HG03378 (cell line): ENCODE data around the gene EPB41L4A.
"Not testable (repeated sequence)": the region's sequence is repeated elsewhere in the genome, so short reads cannot be mapped to it uniquely, and the experiment has no call there.

Experiments
- ATAC-seq: cut with Tn5 transposase; IDR thresholded peaks from one replicate; pipeline ENCODE4 v1.9.1; 2021; ENCODE audit warnings: mild to moderate bottlenecking, moderate library complexity; ENCODE audit not compliant: unreplicated experiment

Gene EPB41L4A

DNA sequence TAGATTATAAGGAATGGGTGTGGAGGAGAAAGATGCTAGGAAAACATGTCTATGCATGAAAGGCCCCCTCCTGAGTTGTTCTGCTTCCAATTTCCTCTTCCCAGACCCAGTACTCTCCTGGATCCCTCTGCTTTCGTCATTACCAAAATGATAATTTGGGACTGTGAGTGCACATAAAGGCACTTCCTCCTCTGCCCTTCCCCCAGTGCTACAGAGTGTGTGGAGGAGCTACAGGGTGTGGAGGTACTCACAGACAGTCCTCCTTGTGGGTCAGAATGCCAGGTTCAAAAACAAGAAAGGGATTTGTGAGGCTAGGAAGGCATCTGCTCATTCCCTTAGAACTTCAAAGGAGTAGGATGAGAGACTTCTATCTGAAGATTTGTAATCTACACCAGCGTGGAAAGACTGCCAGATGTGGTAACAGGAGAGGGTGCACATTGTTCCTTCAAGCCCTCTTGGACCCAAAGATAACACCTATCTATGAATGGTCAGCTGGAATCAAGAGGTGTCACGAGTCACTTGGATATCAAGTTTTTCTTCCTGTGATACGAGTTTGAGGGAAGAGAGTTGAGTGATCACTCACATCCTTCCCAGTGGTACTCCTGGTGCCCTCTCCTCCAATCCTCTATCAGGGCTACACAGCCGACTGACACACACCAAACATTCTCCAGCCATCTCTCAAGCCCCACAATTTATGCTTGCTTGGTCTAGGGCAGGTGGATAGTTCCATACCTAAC, 201.1 kb downstream of the EPB41L4A start:
- ATAC-seq = no peak

DNA sequence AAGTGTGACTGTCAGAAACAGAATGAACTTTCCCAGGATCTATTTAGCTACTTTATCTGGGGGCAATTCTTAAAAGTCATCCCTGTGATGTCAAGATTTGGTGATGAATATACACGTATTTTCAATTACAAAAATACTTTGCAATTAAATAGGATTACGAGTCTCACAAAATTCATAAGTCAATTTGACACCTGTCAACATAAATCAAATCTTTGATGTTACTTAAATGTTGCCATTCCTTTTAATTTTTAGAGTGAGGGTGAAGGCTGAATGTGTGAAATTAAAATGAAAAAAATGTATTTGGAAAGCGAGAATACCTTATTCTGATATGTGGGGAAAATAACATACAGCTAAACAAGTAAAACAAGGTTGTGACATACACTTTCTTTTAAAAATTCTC, 202.9 kb downstream of the EPB41L4A start:
- no peak for ATAC-seq

DNA sequence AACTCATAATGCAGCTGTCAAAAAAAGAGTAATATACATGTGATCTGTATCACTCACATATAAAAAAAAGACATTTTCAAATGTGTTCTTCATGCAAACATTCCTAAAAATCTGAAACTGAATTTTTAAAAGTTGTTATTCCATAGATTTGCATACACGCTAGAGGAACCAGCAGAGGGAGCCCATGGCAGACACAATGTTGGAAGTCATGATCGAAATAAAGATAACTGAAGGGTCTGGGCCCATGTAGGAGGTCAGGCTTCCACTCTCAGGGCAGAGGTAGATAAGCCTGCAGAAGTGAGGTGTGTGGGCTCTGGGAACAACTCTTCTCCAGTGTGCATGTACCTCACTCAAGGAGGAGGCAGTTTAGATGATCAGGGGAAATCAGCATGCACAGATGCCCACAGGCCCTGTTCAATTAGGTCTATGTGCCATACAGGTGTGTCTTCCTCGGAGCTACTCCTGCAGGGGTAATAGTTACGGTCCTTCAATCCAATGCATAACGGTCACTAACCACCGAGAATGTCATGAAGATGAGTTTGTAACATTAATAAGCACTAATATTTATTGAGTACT, 208.6 kb downstream of the EPB41L4A start:
- no peak for ATAC-seq

DNA sequence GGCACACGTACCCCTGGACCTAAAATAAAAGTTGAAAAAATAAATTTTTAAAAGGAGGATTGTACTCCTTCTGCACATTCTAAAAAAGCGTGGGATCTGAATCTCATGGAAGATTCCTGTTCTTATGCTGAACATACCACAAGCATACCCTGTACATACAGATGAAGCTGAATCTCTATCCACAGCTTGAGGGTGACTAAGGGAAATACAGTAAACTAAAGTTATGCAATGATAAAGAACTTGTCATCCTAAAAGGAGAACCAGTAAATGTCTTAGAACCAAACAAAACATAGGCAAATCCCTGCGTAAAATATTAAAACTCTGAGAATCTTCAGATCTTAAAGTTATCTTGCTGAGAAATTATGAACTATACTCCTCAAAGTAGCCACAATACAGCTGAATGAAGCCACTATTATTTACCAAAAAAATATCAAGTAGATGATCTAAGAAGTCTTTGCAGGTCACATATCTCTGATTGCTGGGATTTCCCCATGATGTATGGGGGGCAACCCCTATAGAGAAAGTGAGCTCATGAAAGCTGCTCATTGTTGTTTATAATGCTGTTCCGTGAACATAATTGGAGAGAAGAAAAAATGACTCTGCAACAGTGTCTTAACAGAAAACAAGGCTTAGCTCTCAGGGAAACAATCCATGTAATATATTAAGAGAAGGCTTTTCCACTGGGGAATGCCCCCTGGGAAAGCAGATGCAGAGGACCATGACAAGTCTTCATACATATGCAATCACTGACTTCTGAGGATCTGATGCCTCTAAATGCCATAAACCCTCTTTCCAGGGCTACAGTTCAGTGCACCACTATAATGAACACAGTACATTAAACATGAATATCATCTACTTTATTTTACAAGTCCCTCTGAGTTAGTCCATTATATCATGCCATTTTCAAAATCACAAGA, 210.1 kb downstream of the EPB41L4A start:
- ATAC-seq = no peak

DNA sequence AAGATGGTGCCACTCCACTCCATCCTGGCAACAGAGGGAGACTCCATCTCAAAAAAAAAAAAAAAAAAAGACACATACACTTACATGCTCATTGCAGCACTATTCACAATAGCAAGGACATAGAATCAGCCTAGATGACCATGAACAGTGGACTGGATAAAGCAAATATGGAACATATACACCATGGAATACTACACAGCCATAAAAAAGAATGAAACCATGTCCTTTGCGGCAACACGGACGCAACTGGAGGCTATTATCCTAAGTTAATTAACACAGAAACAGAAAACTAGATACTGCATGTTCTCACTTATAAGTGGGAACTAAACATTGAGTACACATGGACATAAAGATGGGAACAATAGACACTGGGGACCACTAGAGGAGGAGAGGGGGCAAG, 210.9 kb downstream of the EPB41L4A start:
- not testable (repeated sequence) for ATAC-seq

DNA sequence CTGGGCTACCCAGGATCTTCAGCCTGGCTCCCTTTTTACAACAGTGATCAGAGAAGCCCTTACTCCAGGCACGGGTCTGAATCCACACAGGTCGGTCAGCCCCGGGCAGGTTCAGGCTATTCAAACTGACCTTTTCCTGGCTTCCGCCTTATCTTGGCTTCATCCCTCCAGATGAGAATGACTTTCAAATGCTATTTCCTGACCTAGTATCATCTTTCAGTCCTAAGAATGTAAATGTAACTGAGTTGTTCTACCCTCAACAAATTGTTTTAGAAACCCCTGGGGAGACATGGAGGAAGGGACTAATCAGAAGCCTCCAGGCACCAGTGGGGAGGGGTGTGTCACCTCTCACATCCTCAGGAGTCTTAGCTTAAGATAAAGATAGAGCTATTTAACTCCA, 213.2 kb downstream of the EPB41L4A start:
- ATAC-seq = no peak

DNA sequence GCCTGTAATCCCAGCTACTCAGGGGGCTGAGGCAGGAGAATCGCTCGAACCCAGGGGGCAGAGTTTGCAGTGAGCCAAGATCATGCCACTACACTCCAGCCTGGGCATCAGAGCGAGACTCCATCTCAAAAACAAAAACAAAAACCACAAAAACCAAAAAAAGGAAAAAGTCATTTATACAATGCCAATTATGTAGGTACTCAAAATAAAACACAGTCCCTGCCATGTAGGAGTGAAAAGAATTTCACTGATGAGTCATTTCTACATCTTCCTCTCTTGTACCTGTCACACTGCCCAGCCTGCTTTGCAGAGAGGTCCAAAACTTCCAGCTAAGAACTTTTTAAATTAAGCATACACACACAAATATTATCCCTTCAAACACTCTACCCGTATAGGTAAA, 215.8 kb downstream of the EPB41L4A start:
- ATAC-seq = peak; percentile 66

DNA sequence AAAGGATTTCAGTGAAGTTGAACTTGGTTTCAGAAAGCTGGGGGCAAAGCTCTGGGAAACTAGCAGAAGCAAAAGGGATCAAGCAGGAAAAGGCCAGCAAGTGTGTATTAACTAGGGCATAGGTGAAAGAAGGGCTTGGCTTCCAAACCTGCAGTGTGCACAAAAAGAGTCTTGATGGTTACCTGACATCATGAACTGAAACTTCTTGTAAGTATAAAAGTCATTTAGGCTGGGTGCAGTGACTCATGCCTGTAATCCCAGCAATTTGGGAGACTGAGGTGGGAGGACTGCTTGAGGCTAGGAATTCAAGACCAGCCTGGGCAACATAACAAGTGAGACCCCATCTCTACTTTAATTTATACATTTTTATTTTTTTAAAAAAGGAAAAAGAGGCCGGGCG, 216.4 kb downstream of the EPB41L4A start:
- no peak for ATAC-seq

DNA sequence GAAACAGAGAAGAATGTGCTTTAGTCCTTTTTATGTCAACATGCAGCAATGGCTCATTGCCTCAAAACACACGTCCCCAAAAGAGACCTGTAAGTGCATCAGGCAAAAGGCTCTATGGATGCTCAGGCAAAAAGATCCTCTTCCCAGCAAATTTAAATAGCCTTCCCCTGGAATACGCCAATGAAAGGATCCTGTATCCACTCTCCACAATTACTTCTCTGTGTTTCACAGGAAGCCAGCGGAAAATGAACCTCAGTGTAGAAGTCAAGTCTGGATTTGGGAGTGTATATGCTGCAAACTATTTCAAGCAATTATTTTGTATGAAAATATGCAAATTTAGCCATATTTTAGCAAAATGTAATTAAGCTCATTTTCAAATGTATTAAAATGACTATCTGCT, 217.9 kb downstream of the EPB41L4A start:
- no peak for ATAC-seq

DNA sequence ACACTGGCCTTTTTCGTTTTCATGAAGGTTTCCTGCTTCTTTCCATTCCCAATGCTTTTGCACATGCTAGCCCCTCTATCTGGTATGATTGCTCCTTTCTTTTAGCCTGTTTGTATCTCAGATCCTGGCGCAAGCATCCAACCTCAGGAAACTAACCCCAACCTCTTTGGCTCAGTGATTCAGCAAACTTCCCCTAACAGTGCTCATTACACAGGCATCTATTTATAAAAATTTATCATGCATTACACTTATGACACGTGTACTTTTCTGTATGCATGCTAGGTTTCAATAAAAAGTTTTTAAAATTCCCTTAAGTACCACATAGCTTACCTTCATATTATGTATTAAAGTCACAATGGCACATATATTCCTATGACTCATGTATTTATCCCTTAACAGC, 218.9 kb downstream of the EPB41L4A start:
- no peak for ATAC-seq

DNA sequence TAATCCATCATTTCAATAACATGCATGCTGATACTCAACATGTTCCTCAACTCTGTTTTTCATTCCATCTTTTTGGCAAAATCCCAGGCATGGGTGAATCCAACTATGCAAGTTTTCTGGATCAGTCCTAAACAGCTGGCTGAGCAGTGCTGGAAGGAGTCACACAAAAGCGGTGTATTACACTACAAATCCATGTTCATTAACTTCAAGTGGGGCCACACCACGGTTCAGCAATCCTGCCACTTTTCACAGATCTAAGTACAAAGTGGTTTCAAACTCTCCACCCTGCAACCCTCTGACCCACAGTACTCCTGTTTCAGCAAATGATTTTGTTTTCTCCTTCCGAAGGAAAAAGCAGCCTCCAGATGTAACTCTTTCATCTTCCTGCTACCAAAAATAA, 222.5 kb downstream of the EPB41L4A start:
- no peak for ATAC-seq

DNA sequence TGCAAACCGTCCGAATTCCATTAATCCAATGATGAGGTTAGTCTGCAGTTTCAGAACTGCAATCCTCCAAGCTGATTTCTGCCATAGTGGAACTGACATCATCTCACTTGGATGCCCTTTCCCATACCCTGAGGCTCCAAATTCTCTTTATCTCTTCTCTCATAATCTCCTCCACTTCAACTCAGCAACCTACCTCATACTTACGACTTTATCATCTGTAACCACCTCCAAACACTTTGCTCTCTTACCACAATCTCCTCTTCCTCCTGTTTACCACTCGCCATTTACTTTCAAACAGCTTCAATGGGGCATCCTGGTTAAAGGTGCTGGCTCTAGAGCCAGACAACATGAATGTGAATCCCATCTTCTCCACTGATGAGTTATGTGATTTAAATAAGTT, 223.2 kb downstream of the EPB41L4A start:
- ATAC-seq = no peak

DNA sequence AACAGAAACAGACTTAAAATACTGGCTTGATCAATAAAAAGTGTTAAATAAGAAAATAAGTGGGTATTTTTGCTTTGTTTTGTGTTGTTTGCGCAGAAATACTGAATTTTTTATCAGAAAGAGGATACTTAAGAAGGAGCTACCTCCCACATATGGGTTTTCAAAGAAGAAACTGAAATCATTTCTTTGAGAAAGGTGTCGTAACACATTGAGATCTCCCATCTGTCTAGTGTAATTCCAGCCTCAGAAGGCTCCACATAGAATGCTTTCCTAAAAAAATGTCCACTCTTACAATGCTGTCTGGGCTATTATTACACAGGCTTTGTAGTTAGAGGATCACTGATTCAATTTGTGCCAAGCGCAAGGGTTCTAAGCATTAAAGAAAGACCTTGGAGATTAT, 226.2 kb downstream of the EPB41L4A start:
- no peak for ATAC-seq

DNA sequence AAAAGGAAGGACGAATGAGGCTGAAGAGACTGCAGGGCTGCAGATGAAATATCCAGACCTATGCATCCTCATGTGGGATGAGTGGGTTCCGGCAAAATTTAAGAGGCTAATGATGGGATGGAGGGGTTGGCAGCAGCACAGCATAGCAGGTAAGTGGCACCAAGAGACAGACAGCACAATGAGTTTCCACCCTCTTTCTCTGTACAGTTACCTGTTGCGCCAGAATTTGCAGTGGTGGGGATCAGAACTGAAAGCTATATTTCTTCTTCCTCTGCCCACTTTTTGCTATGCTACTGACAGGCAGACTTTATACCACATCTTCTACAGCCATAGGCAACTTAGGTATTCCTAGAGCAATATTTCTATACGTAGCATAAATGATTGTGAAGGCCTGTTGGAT, 227.0 kb downstream of the EPB41L4A start:
- no peak for ATAC-seq

DNA sequence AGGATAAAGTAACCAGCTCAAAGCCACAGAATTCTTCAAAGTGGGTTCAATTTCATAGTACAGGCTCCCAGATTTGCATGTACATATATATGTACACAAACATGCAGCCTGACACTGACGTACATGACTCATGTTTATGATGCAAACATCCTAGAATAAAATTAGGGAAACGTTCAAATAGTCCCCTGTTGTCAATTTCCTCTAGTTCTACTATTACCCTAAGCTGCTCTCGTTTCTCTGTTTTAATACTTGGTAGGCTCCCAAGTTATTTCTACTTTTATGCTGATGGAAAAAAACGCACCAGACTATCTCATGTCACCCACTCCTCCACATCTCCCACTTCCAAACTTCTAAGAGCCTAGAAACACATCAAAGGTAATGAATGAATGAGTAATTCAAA, 229.7 kb downstream of the EPB41L4A start:
- ATAC-seq = no peak

DNA sequence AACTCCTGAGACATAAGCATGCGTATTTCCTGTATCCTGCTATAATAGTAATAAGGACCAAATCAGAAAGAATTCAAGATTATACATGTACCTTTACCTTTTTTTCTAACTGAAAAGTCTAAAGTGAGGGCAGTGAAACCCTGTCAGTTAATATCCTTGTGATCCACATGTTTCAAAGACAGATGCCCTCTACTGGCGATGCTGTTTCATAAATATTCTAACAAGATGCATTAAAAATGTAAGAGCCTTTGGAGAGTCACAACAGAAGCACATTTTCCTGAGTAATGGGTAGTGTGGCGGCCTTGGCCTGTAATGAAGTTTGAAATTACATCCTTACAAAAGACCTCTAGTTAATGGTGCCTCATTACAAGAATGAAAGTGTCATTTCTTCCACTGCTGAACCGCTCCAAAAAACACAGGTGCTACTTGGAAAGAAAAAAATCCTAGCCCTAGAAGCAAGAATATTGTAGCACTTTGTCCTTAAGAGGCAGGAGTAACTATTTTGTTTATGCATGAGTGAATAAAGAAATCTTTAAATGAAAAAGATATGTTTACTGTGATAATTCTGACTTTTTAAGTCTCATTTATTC, 232.6 kb downstream of the EPB41L4A start:
- ATAC-seq = no peak

DNA sequence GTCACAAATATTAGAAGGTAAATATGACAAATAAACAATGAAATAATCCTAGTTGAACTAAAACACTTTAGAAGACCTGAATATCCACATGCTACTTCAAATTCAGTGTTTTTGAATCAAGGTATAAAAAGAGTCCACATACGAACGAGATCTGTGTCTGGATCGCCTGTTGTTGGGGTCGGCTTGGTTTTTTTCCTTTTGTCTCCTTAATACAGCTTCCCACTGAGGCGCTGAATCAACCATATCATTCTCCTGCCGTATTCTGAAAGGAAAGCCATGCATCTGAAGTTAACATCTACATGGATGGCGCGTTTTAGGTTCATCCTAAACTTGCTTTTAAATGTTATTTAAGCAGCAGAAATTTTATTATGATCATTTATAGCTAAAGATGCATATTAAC, 235.2 kb downstream of the EPB41L4A start:
- no peak for ATAC-seq

DNA sequence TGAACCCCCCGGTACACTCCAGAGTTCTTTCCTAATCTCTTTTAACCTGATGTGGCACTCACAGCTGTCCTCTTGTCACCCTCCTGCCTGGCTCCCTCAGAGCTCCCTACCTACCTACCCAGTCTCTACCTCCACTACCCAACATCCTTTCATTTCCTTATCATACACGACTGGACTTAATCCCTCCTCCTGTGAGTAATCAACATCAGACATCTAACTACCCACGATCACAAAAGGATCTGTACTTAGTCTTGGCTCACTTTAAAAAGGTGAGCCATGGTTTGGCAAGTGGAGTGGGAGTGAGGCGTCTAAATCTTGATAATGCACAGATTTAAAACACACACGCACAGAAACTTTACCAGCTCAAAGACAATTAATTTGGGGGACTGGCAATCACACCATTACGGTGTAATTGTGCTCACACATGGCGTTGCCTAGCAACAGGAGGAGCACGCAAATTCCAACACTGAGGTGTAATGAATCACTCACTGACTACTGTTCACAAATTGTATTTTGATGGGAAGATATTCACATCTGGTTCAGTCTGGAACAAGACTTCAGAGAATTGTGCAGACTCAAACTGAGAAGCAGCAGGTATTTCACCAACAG, 235.9 kb downstream of the EPB41L4A start:
- ATAC-seq = no peak

DNA sequence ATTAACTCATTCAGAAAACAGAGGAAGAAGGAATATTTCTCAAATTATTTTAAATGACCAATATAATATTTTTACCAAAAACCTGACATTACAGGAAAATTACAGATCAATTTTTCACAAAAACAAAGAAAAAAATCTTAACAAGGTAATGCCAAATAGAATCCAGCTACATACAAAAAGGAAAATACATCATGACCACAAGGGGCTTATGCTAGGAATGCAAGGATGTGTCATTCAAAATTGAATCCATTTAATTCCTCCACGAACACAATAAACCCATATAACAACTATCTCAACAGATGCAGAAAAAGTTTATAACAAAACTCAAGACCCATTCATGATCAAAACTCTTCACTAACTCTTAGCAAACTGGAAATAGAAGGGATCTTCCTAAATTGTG, 239.8 kb downstream of the EPB41L4A start:
- ATAC-seq = no peak

DNA sequence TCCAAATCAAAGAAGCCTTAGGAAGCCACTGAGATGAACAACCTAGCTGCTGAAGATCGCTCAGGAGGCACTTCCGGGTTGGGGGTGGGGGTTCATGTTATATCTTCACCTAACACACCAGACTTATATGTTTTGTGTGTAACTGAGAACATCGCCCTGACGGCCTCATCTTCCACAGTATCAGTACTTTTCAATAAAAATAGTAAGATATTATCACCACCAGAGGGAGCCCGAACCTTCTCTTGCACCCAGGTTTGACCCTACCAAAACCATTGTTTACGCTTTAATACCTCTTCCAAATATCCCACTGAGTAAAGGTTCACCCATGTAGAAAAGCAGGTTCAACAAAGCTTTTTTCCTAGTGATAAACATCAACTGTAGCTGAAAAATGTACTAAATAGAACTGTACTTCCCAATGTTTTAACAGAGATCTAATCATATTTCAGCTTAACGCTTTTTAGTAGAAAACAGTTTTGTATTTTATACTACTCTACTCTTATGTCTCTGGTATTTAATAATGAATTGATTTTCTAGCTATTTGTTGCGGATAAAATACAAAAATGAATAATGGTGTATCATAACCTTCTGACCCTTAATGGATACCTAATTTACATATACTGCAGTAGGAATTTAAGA, 244.0 kb downstream of the EPB41L4A start:
- peak; percentile 84 for ATAC-seq
